Stomach (tissue), 4 donors: ENCODE data around the gene CAVIN1.
"Not testable (repeated sequence)": the region's sequence is repeated elsewhere in the genome, so short reads cannot be mapped to it uniquely, and the experiment has no call there.

Experiments
- POLR2A ChIP-seq, 4 donors: fragments of 450-650 bp; IDR thresholded peaks; one replicate each; pipeline ENCODE4 v1.6.1; 2016; ENCODE audit warnings: antibody characterized with exemption in 4 of 4, control low read depth in 2 of 4, mild to moderate bottlenecking in 1 of 4, moderate library complexity in 1 of 4
- TF ChIP-seq, protein P1 (sequence below), 7 experiments: fragments of 450-650 bp in 4 of 7; fragments of 200-600 bp in 3 of 7; sonication (generic) in 3 of 7; IDR thresholded peaks; one replicate each; pipeline ENCODE4 v1.5.1; 2016 to 2019; ENCODE audit warnings: antibody characterized with exemption in 7 of 7, control low read depth in 2 of 7, mild to moderate bottlenecking in 1 of 7

DNA sequence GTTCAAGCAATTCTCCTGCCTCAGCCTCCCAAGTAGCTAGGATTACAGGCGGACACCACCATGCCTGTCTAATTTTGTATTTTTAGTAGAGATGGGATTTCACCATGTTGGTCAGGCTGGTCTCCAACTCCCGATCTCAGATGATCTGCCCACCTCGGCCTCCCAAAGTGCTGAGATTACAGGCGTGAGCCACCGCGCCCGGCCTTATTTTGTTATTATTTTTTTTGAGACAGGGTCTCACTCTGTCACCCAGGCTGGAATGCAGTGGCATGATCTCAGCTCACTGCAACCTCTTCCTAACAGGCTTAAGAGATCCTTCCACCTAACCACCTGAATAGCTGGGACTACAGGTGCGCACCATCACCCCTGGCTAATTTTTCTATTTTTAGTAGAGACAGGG is 27.5 kb downstream of the CAVIN1 start:
- TF ChIP-seq, protein P1, sequence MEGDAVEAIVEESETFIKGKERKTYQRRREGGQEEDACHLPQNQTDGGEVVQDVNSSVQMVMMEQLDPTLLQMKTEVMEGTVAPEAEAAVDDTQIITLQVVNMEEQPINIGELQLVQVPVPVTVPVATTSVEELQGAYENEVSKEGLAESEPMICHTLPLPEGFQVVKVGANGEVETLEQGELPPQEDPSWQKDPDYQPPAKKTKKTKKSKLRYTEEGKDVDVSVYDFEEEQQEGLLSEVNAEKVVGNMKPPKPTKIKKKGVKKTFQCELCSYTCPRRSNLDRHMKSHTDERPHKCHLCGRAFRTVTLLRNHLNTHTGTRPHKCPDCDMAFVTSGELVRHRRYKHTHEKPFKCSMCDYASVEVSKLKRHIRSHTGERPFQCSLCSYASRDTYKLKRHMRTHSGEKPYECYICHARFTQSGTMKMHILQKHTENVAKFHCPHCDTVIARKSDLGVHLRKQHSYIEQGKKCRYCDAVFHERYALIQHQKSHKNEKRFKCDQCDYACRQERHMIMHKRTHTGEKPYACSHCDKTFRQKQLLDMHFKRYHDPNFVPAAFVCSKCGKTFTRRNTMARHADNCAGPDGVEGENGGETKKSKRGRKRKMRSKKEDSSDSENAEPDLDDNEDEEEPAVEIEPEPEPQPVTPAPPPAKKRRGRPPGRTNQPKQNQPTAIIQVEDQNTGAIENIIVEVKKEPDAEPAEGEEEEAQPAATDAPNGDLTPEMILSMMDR (IDR thresholded peaks at IDR 0.05), result not testable (repeated sequence)
- not testable (repeated sequence) for TF ChIP-seq POLR2A (IDR thresholded peaks at IDR 0.05)
